CD4-positive, alpha-beta T cell treated with Interleukin-21 for 1 hour (primary cell): ENCODE results near the gene DUS1L.

Experiments used
- DNase-seq: peaks from one replicate; pipeline ENCODE4 v3.0.0-alpha.2; 2020

Gene DUS1L

DNA sequence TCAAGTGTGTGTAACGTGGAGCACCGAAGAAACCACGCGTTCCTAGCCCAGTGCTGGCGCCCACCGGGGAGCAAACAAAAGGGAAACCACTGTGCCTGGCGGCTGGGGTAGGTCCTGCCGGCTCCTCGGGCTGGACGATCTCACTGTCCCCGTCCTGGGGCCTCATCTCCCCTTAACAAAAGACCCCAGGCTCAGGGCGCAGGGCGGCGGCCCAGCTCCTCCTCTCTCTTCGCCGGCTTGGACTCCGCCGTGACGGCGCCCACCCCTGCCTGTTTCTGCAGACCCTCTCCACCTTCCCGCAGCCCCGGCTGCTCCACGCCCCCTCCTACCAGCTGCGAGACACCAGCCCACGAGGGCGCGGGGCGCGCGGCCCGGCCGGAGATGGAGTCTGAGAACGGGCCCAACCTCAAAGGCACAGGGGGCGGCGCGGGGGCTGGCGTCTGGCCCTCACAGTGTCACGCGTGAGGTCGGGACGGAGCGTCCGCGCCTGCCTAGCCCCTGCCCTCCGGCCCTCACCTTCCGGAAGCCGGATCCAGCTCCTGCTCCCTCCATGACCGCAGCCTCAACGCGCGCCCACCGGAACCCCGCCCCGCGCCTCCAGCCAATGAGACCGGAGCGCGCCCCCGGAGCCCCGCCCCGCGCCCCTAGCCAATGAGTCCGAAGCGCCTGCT is 43.2 kb downstream of the DUS1L start, which contains the start of gene CENPX:
TSS of gene CENPX (minus strand) at position 569 of the 671 bp plus-strand sequence. CDS start at position 552, 17 bp downstream.
- no peak for DNase-seq

DNA sequence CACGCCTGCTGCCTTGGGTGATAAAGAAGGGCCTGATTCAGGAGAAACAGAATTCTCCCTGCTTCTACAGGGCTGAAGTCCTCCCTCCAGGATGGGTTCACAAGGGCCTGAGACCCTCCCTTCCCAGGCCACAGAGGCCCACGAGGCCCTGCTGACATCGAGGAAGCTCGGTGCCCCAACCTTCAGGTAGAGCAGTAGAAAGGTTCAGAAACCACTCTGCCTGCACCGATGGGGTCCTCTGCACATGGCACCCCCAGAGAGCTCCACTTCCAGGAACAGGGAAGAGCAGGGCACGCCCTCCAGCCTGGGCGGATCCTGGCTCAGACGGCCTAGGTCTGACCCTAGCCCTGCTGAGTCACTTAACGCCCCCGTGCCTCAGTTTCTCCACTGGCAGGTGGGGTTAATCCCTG is 43.7 kb downstream of the DUS1L start:
- no peak for DNase-seq

GRCh38 chr17:82021107-82021899 is 44.3 kb downstream of the DUS1L start:
- peak; percentile 64 for DNase-seq

DNA sequence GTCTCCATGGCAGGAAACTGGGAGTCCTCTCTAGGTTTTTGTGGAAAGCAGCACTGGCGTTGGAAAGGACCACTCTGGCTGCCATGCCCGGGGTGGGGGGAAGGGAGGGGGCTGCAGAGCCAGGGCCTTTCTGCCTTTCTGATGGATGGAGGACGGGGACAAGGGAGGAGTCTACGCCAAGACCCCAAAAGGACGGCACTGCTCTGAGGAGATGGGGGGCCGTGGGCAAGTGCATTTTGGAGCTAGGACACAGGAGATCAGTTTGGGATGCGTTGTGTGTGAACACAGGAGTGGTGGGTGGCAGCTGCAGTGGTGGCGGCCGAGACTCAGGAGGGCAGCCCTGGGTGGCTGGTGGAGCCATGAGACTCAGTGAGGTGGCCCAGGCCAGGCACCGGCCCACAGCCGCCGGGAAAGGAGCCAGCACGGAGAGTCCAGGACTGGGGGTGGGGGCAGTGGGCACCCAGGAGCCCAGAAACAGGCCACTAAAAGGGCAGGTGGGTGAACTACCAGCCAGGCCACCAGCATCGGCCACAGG is 45.0 kb downstream of the DUS1L start:
- no peak for DNase-seq

DNA sequence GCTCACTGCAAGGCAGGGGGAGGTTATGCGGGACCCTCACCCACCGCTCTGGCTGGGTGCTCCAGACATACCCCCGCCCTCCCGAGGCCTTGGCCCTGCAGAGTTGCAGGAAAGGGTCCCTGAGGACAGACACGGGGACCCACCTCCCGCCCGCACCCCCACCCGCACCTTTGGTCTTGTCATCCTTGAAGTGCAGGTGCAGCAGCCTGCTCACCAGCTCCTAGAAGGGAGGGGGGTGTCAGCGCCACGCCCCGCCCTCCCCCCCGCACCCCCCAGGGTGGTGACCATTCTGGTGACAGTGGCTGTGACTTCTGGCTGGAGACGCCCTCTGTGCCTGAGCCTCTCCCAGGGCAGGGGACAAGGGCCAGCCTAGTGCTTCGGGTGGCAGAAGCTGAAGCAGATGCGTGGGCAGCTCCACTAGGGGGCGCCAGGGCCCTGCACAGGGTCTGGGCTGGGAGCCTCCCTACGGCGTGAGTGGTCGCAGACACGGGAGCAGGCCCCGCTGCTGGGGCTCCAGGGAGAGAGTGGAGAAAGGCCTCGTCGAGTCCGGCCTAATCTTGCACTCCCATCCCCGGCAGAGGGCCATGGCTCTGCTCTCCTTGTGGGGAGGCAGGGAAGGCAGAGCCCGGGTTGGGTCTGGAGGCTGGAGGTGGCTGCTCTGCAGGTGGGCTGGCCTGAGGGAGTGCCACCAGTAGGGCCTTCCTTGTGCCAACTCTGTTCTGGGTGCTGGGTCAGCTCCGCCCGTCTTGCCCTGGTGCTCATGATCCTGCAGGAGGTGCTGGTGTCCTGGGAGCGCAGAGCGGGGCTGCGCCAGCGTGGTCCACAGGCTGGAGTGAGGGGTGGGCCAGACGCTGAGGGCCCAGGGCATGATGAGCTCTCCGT is 45.7 kb downstream of the DUS1L start:
- peak; percentile 58 for DNase-seq

- no peak for DNase-seq
Observed at GRCh38 chr17:82018989-82019689, 46.5 kb downstream of the DUS1L start.

DNA sequence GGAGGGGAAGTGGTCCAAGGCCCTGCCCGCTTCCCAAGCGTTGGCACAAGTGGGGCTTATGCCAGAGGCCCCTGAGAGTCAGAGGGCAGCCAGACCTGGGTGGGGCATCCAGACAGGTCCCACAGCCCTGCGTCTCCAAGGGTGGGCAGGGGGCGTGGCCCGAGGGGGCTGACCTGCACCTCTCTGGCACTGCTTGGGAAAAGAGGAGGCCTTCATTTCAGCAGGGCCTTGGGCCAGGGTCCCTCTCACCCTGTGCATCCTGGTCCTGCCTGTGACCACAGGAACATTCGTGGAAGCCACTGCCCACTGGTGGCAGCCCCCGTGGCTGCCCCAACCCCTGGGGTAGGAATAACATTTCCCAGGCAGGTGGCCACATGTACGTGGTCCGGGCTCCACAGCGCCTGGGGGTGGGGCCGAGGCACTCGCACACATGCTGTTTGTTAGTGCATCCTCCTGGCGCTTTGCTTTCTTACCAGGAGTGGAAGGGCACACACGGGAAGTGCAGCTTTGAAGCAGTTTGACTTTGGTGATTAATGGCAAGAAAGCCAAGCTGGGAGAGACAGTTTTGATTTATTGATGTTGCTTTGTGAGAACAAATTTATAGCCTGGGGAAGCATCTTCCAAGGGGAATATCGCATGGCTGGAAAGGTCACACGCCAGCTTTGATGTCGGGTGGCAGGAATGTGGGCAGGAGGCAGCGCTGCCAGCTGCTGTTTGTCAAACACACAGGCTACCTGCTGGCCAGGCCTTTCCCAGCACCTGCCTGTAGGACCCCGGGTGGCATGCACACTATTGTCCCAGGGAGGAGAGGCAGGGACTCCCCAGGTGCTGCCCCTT is 47.2 kb downstream of the DUS1L start:
- DNase-seq = no peak

GRCh38 chr17:82017612-82018151 is 47.9 kb downstream of the DUS1L start:
- DNase-seq = no peak

DNA sequence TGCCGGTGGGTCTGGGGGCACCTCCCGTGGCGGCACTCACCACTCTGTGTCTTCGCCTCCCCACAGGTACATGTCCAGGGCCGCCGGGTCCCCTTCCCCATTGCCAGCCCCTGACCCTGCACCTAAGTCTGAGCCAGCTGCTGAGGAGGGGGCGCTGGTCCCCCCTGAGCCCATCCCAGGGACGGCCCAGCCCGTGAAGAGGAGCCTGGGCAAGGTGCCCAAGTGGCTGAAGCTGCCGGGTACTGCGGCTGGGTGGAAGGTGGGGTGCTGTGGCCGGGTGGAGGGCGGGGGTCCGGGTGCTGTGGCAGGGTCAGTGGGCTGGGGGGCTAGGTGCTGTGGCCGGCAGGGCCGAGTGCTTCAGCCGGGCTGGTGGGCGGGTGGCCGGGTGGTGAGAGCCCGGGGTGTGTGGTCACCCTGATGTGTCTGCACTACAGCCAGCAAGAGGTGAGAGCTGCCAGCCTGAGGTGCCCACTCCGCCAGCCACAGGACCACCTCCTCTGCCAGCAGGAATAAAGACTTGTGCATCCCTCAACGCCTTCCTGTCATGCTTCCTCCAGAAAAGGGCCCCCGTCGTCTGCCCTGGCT is 48.6 kb downstream of the DUS1L start:
- no peak for DNase-seq

DNA sequence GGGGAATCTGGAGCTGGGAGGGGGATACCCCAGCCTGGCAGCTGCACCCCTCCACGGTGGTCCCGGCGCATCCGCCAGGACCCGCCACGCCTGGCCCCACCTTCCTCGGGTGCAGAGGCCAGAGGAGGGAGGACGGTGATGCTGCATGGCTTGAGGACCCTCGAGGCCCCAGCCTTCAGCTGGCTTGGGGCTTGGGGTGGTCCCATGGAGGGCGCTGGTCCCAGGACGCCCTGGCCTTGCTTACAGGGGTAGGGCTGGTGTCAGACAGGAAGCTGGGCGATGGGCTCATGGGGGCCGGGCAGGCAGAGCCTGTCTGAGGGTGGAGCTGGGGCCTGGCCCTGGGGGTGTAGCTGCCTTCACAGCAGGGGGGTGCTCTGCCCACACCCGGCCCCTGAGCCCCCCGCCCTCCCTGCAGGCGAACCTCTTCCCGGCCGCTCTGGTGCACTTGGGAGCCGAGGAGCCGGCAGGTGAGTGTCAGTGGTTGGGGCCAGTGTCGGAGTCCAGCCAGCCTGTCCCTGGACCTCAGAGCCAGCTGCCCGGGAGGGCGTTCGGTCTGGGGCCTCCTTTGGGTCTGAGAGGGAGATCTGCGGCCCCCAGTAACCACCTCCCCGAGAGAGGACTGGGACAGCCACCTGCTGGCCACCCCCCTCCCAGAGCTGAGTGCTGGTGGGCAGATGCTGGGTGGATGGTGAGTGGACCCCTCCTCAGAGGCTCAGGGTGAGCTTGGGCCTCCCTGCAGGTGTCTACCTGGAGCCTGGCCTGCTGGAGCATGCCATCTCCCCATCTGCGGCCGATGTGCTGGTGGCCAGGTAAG is 49.3 kb downstream of the DUS1L start:
- no peak for DNase-seq

DNA sequence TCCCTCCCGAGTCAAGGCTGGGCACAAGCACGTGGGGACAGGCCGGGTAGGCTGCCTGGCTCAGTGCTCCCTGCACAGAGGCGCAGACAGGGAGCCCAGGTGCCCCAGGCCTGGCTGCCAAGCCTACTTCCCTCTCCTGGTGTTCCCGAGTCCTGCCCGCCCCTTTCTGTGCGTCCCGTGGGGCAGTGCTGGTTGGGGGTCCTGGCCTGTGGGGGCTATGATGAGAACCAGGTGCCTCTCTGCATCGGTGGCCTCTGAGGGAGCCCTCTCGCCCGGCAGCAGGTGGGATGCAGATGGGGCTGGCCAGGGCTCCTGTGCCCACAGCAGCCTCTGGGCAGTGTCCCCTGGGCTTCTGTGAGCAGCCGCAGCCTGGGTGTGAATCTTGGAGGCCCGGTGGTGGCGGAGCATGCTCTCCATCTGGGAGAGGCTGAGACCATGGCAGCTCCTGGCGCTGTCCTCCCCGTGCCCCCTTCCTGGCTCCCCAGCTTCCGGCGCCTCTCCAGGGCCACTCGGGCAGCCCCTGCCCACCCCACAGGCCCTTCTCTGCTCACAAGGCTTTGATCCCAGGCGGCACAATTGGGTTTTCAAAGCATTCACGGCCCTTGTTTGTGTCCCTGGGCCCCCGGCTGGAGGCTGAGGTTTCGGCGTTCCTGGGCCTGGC is 50.2 kb downstream of the DUS1L start:
- DNase-seq = no peak

GRCh38 chr17:82014971-82015310 is 50.7 kb downstream of the DUS1L start:
- no peak for DNase-seq

DNA sequence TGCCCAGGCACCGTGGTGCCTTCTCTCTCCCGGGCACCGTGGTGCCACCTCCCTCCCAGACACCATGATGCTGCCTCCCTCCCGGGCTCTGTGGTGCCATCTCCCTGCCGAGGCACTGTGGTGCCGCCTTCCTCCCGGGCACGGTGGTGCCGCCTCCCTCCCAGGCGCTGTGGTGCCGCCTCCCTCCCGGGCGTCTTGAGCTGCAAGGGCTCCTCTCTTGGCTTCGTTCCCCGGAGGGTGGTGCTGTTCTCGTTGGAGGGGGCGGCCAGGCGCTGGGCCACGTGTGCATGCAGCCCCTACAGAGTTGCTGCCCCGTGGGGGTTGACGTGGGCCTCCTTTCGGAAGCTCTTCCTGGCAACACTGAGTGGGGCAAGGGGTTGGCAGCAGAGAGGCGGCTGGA is 51.2 kb downstream of the DUS1L start:
- DNase-seq = no peak

- DNase-seq = no peak
Observed at GRCh38 chr17:82013772-82014321, 51.8 kb downstream of the DUS1L start.

DNA sequence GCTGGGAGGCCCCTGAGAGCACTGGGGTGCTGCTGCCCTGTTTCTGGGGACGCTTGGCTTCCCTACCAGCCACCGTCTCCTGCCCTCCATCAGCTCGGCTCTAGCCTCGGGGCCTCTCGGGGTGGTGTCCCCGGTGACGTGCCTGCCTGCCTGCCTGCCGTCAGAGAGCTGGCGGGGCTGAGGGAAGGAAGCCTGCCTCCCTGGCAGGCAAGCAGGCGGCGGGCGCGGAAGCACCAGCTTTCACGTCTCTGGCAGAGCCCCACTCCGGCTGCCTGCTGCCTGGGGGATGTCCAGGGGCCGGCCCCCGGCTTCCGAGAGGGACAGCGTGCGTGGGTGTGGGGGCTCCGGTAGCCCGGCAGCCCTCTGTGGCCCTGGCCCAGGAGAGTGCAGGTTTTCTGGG is 52.3 kb downstream of the DUS1L start:
- DNase-seq = no peak

GRCh38 chr17:82012640-82013295 is 52.8 kb downstream of the DUS1L start:
- no peak for DNase-seq

DNA sequence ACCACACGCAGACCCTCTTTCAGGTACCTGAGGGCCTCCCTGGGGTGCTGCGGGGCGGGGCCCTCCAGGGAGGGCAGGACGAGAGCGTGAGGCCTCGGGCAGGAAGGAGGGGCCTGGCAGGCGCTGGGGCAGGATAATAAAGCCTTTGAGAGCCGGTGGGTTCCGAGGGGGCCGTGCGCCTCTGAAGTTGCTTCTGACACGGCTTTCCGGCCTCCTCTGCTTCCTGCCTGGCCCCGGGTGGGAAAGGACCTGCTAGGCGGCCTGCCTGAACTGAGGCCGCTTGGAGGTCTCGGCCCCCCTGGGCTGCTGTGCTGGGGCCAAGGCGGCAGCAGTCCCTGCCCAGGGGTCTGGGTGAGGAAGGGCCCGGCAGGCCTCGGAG is 53.4 kb downstream of the DUS1L start:
- DNase-seq = no peak

DNA sequence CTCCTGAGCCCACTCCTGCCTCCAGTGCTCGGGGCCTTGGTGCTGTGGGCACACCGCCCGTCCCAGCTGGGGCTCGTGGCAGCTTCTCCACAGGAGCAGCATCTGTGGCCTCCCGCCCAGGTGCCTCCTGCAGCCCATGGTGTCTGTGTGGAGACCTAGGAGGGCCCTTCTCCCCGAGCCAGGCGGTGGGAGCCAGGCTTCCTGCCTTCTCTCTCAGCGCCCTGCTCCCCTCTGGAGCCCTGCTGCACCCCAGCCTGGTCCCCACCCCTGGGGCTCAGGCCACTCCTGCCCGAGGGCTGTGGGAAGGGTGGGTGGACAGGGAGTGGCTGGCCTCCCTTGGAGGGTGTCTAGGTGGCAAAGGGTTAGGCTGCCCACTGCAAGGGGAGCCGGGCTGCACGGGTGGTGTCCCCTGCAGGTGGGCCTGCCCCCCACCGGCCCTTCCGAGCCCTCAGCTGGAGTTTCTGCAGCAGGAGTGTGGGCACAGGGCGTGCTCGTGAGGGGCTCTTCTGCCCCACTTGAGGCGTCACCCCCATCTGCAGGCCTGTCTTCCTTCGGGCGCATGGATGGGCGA is 53.9 kb downstream of the DUS1L start:
- DNase-seq = no peak
